BLaER1 treated with 17β-estradiol and CSF1 and Interleukin-3, amounts not matched to agents 10 nM and 100 nM (cell line): ENCODE results near the gene ZFR.
"Not testable (repeated sequence)": the region's sequence is repeated elsewhere in the genome, so short reads cannot be mapped to it uniquely, and the experiment has no call there.

Experiments used
- H3K27ac ChIP-seq, 11 experiments: shearing (Covaris generic); formaldehyde crosslinking; 2 replicates each; pipeline ENCODE4 v1.8.1; 2022
- H3K27me3 ChIP-seq, 11 experiments: shearing (Covaris generic); formaldehyde crosslinking; 2 replicates each; pipeline ENCODE4 v1.8.1; 2022
- H3K36me3 ChIP-seq, 11 experiments: shearing (Covaris generic); formaldehyde crosslinking; 2 replicates each; pipeline ENCODE4 v1.8.1; 2022
- H3K4me1 ChIP-seq, 10 experiments: shearing (Covaris generic); formaldehyde crosslinking; 2 replicates each; pipeline ENCODE4 v1.8.1; 2022
- H3K4me2 ChIP-seq, 11 experiments: shearing (Covaris generic); formaldehyde crosslinking; 2 replicates each; pipeline ENCODE4 v1.8.1; 2022
- H3K4me3 ChIP-seq, 10 experiments: shearing (Covaris generic); formaldehyde crosslinking; 2 replicates each; pipeline ENCODE4 v1.8.1; 2022
- H3K9ac ChIP-seq, 11 experiments: shearing (Covaris generic); formaldehyde crosslinking; 2 replicates each; pipeline ENCODE4 v1.8.1; 2022
- H3K9me3 ChIP-seq, 11 experiments: shearing (Covaris generic); formaldehyde crosslinking; replicated peaks in 1 of 11; 2 replicates each; pipeline ENCODE4 v1.8.1; 2022
- H4K20me1 ChIP-seq, 11 experiments: shearing (Covaris generic); formaldehyde crosslinking; 2 replicates each; pipeline ENCODE4 v1.8.1; 2022
- Cebpa-rat ChIP-seq, 11 experiments: shearing (Covaris generic); IDR thresholded peaks; 2 replicates each; pipeline ENCODE4 v1.8.1; 2022

Gene ZFR

DNA sequence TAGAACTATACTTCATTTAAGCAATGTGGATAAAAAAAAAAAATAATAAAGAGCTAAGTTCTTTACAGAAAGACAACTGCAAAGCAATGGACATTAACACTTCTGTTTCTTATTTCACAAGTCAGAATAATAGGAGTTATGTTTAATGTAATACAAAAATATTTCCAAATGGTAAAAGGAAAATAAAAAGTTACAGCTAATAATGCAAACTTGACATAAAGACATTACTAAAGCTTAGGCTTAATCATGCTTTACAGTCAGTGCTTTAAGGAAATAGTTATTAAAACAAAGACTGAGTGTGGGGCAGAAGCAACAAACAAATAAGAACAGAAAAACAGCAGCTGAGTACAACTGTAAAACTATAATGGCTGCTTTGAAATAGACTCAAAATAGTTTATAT, 56.7 kb downstream of the ZFR start:
- H3K4me2 ChIP-seq = no peak overlapping the region
- peaks cover 0 to 67% (median 5%) of the 10 kb centered on the region in 11 experiments; a peak in 10 of 22 replicates for H4K20me1 ChIP-seq
- no peak overlapping the region for H3K9ac ChIP-seq
- no peak overlapping the region for H3K4me3 ChIP-seq
- TF ChIP-seq Cebpa-rat (IDR thresholded peaks at IDR 0.05) = no peak
- H3K27me3 ChIP-seq = no peaks in the 10 kb centered on the region
- H3K27ac ChIP-seq = no peak overlapping the region
- peaks cover 0 to 8% (median 2%) of the 10 kb centered on the region in 10 experiments; a peak in 4 of 20 replicates for H3K4me1 ChIP-seq
- H3K9me3 ChIP-seq = no peaks in the 10 kb centered on the region
- peaks cover 97 to 100% (median 100%) of the 10 kb centered on the region in 11 experiments for H3K36me3 ChIP-seq

DNA sequence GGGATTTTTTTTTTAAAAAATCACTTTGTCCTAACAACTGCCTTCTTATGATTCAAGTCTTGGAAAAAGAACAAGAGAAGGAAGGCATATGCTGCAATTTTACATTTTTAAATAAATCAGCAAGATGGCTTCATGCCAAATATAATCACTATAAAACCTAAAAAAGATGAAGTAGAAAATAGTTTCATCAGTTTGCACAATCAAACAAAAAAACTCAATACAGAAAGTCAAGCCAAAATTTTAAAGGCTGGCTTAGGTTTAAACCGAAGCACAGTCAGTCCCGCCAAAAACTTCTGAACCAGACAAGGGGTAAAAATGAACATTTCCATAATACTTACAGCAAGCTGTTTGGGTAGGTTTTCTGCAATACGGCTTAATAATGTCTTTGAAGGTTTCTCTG, 57.3 kb downstream of the ZFR start:
- no peak overlapping the region for H3K4me2 ChIP-seq
- peaks cover 0 to 8% (median 2%) of the 10 kb centered on the region in 10 experiments; a peak in 4 of 20 replicates for H3K4me1 ChIP-seq
- no peak for TF ChIP-seq Cebpa-rat (IDR thresholded peaks at IDR 0.05)
- no peaks in the 10 kb centered on the region for H3K9me3 ChIP-seq
- no peak overlapping the region for H3K9ac ChIP-seq
- H3K4me3 ChIP-seq = no peak overlapping the region
- H3K27me3 ChIP-seq = no peaks in the 10 kb centered on the region
- no peak overlapping the region for H3K27ac ChIP-seq
- peaks cover 98 to 100% (median 100%) of the 10 kb centered on the region in 11 experiments for H3K36me3 ChIP-seq
- H4K20me1 ChIP-seq = peaks cover 0 to 65% (median 5%) of the 10 kb centered on the region in 11 experiments; a peak in 9 of 22 replicates

DNA sequence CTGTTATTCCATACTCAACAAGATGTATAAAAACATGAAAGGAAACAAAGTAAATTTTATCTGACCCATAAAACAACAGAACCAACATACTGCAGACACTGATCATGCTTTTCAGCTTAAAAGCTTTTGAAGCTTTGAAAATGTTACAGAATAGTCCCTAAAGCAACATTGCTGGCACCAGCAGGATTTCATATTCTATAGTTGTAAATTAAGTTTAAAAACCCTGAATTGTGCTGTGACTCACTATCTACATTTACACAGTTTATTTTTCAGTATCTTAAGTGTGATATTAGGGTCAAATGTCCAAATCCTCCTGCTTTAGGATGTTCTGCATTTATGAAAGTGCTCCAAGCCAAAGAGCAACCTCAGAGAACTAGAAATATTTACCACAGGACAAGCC, 59.9 kb downstream of the ZFR start:
- H3K4me3 ChIP-seq = no peak overlapping the region
- H4K20me1 ChIP-seq = peaks cover 0 to 53% (median 3%) of the 10 kb centered on the region in 11 experiments; a peak in 8 of 22 replicates
- no peaks in the 10 kb centered on the region for H3K9me3 ChIP-seq
- H3K27ac ChIP-seq = no peak overlapping the region
- peaks cover 93 to 100% (median 97%) of the 10 kb centered on the region in 11 experiments for H3K36me3 ChIP-seq
- no peaks in the 10 kb centered on the region for H3K4me1 ChIP-seq
- no peak for TF ChIP-seq Cebpa-rat (IDR thresholded peaks at IDR 0.05)
- H3K9ac ChIP-seq = no peak overlapping the region
- no peak overlapping the region for H3K4me2 ChIP-seq
- no peaks in the 10 kb centered on the region for H3K27me3 ChIP-seq

DNA sequence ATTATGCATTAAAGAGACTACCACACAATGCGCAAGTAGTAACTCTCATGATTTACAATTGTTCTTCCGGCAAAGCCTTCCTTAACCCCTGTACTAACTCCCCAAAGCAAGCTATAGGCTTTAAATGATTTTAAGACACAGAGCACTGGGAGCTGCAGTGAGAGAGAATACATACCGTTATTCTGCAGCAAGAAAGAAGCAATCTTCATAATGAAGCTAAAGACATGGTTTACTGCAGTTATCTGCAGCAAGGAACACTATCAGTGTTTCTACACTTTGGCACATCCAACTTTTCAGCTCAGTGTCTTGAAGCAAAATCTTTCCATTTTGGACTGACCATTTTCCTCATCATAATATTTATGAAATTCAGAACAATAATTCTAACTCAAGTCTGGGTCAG, 61.0 kb downstream of the ZFR start:
- H3K4me2 ChIP-seq = no peak overlapping the region
- peaks cover 90 to 100% (median 97%) of the 10 kb centered on the region in 11 experiments for H3K36me3 ChIP-seq
- no peaks in the 10 kb centered on the region for H3K9me3 ChIP-seq
- no peak for TF ChIP-seq Cebpa-rat (IDR thresholded peaks at IDR 0.05)
- H4K20me1 ChIP-seq = peaks cover 0 to 57% (median 0%) of the 10 kb centered on the region in 11 experiments; a peak in 8 of 22 replicates
- H3K27me3 ChIP-seq = no peaks in the 10 kb centered on the region
- H3K9ac ChIP-seq = no peak overlapping the region
- H3K4me3 ChIP-seq = no peak overlapping the region
- H3K27ac ChIP-seq = no peak overlapping the region
- H3K4me1 ChIP-seq = no peaks in the 10 kb centered on the region

DNA sequence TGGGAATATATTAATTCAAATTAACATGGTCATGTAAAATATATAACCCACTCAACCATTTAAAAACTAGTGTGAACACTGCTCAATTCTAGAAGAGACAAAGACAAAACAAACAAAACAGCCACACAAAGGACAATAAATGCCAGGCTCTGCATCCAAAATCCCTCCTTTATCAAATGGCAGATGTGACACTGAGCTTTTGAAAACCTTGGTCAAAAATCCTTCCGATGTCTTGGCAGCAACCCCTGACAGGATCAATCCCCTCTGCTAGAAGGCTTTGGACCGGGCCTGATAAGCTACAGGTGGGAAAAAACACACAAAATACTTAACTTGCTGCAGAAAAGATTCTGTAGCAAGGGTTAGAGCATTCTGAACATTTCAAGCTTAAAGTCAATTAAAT, 61.5 kb downstream of the ZFR start:
- peaks cover 0 to 52% (median 0%) of the 10 kb centered on the region in 11 experiments; a peak in 8 of 22 replicates for H4K20me1 ChIP-seq
- H3K27me3 ChIP-seq = no peaks in the 10 kb centered on the region
- no peaks in the 10 kb centered on the region for H3K9me3 ChIP-seq
- no peak overlapping the region for H3K4me2 ChIP-seq
- no peak overlapping the region for H3K4me3 ChIP-seq
- no peaks in the 10 kb centered on the region for H3K4me1 ChIP-seq
- no peak for TF ChIP-seq Cebpa-rat (IDR thresholded peaks at IDR 0.05)
- no peak overlapping the region for H3K9ac ChIP-seq
- no peak overlapping the region for H3K27ac ChIP-seq
- peaks cover 89 to 100% (median 97%) of the 10 kb centered on the region in 11 experiments for H3K36me3 ChIP-seq

DNA sequence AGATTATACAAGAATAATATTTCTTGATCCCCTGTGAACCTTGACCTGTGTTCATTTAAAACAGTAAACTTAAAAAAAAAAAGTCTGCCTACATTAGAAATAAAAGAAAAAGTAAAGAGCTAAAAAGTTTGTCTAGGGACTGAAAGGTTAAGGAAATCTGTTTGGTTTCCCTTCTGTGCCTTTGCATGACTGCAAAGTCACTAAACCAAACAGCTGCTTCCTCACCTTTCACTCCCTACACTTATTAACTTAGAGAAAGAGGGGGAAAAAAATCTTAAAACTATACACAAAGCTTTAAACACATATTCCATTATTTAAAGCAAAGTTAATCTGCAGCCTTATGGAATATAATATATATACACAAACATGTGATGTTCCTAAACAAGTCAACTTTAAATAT, 65.1 kb downstream of the ZFR start:
- Histone ChIP-seq H3K27ac (no peak overlapping the region), H3K4me1 (no peaks in the 10 kb centered on the region), H4K20me1 (peaks cover 0 to 39% (median 0%) of the 10 kb centered on the region in 11 experiments; a peak in 6 of 22 replicates), H3K36me3 (peaks cover 88 to 100% (median 96%) of the 10 kb centered on the region in 11 experiments), H3K9ac (no peak overlapping the region), H3K4me2 (no peak overlapping the region), H3K4me3 (no peak overlapping the region), H3K9me3 (no peaks in the 10 kb centered on the region), H3K27me3 (no peaks in the 10 kb centered on the region)
- no peak for TF ChIP-seq Cebpa-rat (IDR thresholded peaks at IDR 0.05)

DNA sequence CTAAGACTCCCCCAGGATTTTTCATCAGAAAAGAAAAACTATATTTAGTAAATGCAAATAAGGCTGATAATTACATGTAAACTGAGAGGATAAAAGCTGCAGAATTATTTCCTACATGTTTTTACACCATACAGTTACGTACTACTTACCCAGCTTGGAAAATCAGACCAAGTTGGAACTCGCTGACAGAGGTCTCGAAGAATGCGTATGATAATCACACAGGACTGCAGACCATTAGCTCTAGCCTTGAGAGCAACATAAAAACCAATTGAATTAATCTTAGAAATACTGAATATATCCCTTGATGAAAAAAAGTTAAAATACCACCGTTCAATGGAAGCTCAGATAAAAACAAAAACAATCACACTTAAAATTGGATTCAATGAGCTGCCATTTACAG, 65.6 kb downstream of the ZFR start:
- peaks cover 88 to 100% (median 96%) of the 10 kb centered on the region in 11 experiments for H3K36me3 ChIP-seq

DNA sequence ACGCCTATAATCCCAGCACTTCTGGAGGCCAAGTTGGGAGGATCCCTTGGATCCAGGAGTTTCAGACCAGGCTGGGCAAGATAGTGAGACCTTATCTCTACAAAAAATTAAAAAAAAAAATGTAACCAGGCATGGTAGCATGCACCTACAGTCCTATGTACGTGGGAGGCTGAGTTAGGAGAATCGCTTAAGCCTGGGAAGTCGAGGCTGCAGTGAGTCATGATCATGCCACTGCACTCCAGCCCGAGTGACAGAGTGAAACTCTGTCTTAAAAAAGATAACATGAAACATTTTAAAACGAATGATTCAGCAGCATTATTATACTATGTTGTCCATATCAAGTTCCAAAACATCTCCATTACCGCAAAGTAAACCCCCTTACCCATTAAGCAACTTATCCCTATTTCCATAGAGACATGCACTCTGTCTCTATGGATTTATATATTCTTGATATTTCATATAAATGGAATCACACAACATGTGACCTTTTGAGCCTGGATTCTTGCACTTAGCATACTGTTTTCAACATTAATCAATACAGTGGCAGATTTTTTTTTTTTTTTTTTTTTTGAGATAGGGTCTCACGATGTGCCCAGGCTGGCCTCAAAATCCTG, 74.9 kb downstream of the ZFR start:
- no peak overlapping the region for H3K9ac ChIP-seq
- TF ChIP-seq Cebpa-rat (IDR thresholded peaks at IDR 0.05) = no peak
- H3K4me1 ChIP-seq = peaks cover 0 to 15% (median 0%) of the 10 kb centered on the region in 10 experiments; a peak in 4 of 20 replicates
- H3K36me3 ChIP-seq = peaks cover 88 to 100% (median 96%) of the 10 kb centered on the region in 11 experiments
- H3K27me3 ChIP-seq = no peaks in the 10 kb centered on the region
- peak overlapping the region in 2 of 11 experiments; percentile 28 to 29; a peak in 2 of 22 replicates for H3K4me2 ChIP-seq
- H3K27ac ChIP-seq = no peak overlapping the region
- H3K4me3 ChIP-seq = no peak overlapping the region
- peaks cover 0 to 36% (median 3%) of the 10 kb centered on the region in 11 experiments; a peak in 6 of 22 replicates for H4K20me1 ChIP-seq
- H3K9me3 ChIP-seq = no peaks in the 10 kb centered on the region

More for the DNA sequence above, 65.6 kb downstream of the ZFR start:
- no peaks in the 10 kb centered on the region for H3K27me3 ChIP-seq
- H3K9me3 ChIP-seq = no peaks in the 10 kb centered on the region
- H4K20me1 ChIP-seq = peaks cover 0 to 43% (median 2%) of the 10 kb centered on the region in 11 experiments; a peak in 6 of 22 replicates
- H3K27ac ChIP-seq = no peak overlapping the region
- H3K4me1 ChIP-seq = no peaks in the 10 kb centered on the region
- H3K4me2 ChIP-seq = no peak overlapping the region
- TF ChIP-seq Cebpa-rat (IDR thresholded peaks at IDR 0.05) = no peak
- no peak overlapping the region for H3K9ac ChIP-seq
- H3K4me3 ChIP-seq = no peak overlapping the region

DNA sequence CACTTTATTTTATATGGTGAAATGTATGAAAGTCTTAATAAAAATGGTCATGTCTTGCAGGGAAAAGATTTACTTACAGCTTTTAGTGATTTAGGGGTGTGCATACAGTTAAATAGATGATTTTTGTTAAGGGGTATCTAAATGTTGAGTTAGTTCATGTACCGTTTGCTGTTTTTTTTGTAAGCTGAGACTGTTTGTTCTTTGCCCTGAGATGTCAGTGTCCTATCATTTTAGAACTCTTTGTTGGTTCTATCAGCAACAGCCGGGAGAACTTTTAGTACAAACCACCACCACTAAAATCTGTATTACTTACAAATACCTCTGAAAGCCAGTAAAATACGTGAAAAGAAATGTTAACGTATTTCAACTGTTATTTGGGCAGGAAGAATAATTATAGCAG, 75.5 kb downstream of the ZFR start:
- no peak overlapping the region for H3K27ac ChIP-seq
- peaks cover 88 to 100% (median 96%) of the 10 kb centered on the region in 11 experiments for H3K36me3 ChIP-seq

DNA sequence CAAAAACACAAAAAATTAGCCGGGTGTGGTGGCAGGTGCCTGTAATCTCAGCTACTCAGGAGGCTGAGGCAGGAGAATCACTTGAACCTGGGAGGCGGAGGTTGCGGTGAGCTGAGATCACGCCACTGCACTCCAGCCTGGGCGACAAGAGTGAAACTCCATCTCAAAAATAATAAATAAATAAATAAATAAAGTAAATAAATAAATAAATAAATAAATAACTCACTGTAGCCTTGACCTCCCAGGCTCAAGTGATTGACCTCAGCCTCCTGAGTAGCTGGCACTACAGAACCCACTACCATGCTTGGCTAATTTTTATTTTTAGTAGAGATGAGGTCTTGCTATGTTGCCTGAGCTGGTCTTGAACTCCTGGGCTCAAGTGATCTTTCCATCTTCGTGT, 77.3 kb downstream of the ZFR start:
- H3K27ac ChIP-seq, H3K27me3 ChIP-seq, H3K9me3 ChIP-seq, H3K4me3 ChIP-seq, H3K9ac ChIP-seq, H3K4me2 ChIP-seq: not testable (repeated sequence)
- H3K36me3 ChIP-seq = peaks cover 88 to 100% (median 96%) of the 10 kb centered on the region in 11 experiments
- H3K4me1 ChIP-seq = peaks cover 0 to 15% (median 0%) of the 10 kb centered on the region in 10 experiments; a peak in 4 of 20 replicates
- H4K20me1 ChIP-seq = peaks cover 0 to 26% (median 0%) of the 10 kb centered on the region in 11 experiments; a peak in 5 of 22 replicates

More for the DNA sequence above, 75.5 kb downstream of the ZFR start:
- H3K9me3 ChIP-seq = no peaks in the 10 kb centered on the region
- H4K20me1 ChIP-seq = peaks cover 0 to 30% (median 2%) of the 10 kb centered on the region in 11 experiments; a peak in 6 of 22 replicates
- H3K4me2 ChIP-seq = no peak overlapping the region
- peaks cover 0 to 15% (median 0%) of the 10 kb centered on the region in 10 experiments; a peak in 4 of 20 replicates for H3K4me1 ChIP-seq
- H3K9ac ChIP-seq = no peak overlapping the region
- TF ChIP-seq Cebpa-rat (IDR thresholded peaks at IDR 0.05) = no peak
- no peak overlapping the region for H3K4me3 ChIP-seq
- no peaks in the 10 kb centered on the region for H3K27me3 ChIP-seq
